ENCODE data around the gene AZU1.
"Not testable (repeated sequence)": the region's sequence is repeated elsewhere in the genome, so short reads cannot be mapped to it uniquely, and the experiment has no call there.

Gene AZU1

DNA sequence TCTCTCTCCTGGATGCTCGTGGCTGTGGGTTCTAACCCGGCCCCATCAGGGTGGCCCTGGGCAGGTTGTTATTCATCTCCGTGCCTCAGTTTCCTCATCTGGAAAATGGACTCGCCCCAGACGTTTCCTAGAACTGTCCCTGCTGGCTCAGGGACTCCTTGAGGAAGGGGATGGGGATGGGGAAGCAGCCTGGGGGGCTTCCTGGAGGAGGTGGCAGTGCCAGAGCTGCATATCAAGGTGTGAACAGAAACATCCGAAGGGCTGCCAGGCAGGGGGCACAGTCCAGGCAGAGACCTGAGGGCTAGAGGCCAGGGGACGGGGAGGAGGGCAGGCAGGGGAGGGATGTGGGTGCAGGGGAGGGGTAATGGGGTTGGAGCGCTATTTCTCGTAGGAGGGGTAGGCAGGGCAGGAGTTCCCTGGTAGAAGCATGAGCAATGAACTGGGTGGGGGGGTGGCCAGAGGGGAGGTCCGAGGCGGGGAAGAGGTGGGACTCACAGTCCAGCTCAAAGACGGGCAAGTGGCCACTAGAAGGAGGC is 20.8 kb downstream of the AZU1 start:
- H3K36me3 ChIP-seq (ENCODE audit: control insufficient read depth, insufficient read depth, low read length) = no peaks in the 10 kb centered on the region
- H3K27ac ChIP-seq (ENCODE audit: insufficient read depth, low read depth, low read length, poor library complexity, severe bottlenecking) = no peak overlapping the region
- H3K4me1 ChIP-seq (ENCODE audit: control insufficient read depth, insufficient read depth, low read length) = no peaks in the 10 kb centered on the region
- H3K27me3 ChIP-seq (ENCODE audit: control insufficient read depth, insufficient read depth, low read length, poor library complexity, severe bottlenecking) = peaks cover 17% of the 10 kb centered on the region
- no peak overlapping the region for H3K4me3 ChIP-seq (ENCODE audit: insufficient read depth, low read depth, low read length)
- no peaks in the 10 kb centered on the region for H3K9me3 ChIP-seq (ENCODE audit: control insufficient read depth, low read length)
- WGBS, 2 experiments = 69 to 75% methylated on average over 12 of the region's 12 CpGs

DNA sequence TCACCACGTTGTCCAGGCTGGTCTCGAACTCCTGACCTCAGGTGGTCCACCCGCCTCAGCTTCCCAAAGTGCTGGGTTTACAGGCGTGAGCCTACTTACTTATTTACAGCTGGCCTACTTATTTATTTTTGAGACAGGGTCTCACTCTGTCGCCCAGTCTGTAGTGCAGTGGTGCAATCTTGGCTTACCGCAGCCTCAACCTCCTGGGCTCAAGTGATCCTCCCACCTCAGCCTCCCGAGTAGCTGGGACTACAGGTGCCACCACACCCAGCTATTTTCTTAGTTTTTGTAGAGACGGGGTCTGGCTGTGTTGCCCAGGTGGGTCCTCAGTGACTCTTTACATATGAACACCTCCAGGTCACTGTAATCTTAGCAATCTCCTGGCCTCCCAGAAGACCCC is 21.6 kb downstream of the AZU1 start:
- not testable (repeated sequence) for H3K27ac ChIP-seq (ENCODE audit: insufficient read depth, low read depth, low read length, poor library complexity, severe bottlenecking); H3K4me1 ChIP-seq (ENCODE audit: control insufficient read depth, insufficient read depth, low read length); H3K36me3 ChIP-seq (ENCODE audit: control insufficient read depth, insufficient read depth, low read length); H3K9me3 ChIP-seq (ENCODE audit: control insufficient read depth, low read length); H3K27me3 ChIP-seq (ENCODE audit: control insufficient read depth, insufficient read depth, low read length, poor library complexity, severe bottlenecking); H3K4me3 ChIP-seq (ENCODE audit: insufficient read depth, low read depth, low read length)
- 84 to 91% methylated on average over 8 of the region's 8 CpGs for WGBS, 2 experiments

DNA sequence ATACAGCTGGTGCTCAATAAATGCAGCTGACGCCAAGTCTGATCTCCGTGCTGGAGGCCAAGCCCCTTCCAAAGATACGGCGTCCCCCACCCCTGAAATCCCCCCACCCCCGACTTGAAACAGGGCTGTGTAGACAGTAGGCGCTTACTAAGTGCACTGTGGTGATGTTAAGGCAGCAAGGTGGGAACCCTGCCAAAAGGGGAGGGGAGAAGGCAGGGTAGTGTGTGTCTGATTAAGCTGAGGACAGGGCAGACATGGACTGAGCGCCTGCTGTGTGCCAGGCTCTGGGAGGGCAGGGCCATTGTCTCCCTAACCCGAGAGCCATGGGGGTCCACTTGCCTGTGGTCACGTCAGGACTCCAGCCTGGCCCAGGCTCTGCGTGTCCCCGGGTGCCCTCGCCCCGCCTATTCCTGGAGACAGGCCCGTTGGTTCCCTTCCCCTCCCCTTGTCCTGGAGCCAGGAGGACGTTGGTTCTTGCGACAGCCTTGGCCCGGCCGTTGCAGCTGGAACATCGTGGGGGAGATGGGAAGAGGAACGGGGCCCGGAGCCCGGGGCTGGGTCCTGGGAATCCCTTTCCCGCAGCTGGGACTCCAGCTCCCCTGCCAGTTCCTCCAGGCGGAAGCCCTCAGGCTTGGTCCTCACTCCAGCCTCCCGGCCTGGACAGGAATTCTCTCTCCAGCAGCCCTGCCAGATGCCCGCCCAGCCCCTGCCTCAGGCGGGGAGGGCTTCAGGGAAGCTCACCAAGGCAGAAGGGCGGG is 22.8 kb downstream of the AZU1 start:
- Histone ChIP-seq H3K27me3 (ENCODE audit: control insufficient read depth, insufficient read depth, low read length, poor library complexity, severe bottlenecking) (peaks cover 4% of the 10 kb centered on the region), H3K27ac (ENCODE audit: insufficient read depth, low read depth, low read length, poor library complexity, severe bottlenecking) (peak overlapping the region; percentile 26), H3K4me1 (ENCODE audit: control insufficient read depth, insufficient read depth, low read length) (no peaks in the 10 kb centered on the region), H3K4me3 (ENCODE audit: insufficient read depth, low read depth, low read length) (no peak overlapping the region), H3K36me3 (ENCODE audit: control insufficient read depth, insufficient read depth, low read length) (no peaks in the 10 kb centered on the region), H3K9me3 (ENCODE audit: control insufficient read depth, low read length) (no peaks in the 10 kb centered on the region)
- 45 to 47% methylated on average over 28 of the region's 28 CpGs for WGBS, 2 experiments

DNA sequence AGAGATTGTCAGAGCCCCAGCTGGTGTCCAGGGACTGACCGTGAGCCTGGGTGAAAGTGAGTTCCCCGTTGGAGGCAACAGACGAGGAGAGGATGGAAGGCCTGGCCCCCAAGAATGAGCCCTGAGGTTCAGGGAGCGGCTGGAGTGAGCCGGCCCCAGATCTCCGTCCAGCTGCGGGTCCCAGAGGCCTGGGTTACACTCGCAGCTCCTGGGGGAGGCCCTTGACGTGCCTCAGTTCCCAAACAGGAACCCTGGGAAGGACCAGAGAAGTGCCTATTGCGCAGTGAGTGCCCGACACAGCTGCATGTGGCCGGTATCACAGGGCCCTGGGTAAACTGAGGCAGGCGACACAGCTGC is 23.3 kb downstream of the AZU1 start:
- H3K4me1 ChIP-seq (ENCODE audit: control insufficient read depth, insufficient read depth, low read length) = no peaks in the 10 kb centered on the region
- H3K4me3 ChIP-seq (ENCODE audit: insufficient read depth, low read depth, low read length) = no peak overlapping the region
- H3K36me3 ChIP-seq (ENCODE audit: control insufficient read depth, insufficient read depth, low read length) = no peaks in the 10 kb centered on the region
- H3K9me3 ChIP-seq (ENCODE audit: control insufficient read depth, low read length) = no peaks in the 10 kb centered on the region
- H3K27me3 ChIP-seq (ENCODE audit: control insufficient read depth, insufficient read depth, low read length, poor library complexity, severe bottlenecking) = peaks cover 4% of the 10 kb centered on the region
- 80 to 81% methylated on average over 13 of the region's 13 CpGs for WGBS, 2 experiments
- H3K27ac ChIP-seq (ENCODE audit: insufficient read depth, low read depth, low read length, poor library complexity, severe bottlenecking) = peak overlapping the region; percentile 26

DNA sequence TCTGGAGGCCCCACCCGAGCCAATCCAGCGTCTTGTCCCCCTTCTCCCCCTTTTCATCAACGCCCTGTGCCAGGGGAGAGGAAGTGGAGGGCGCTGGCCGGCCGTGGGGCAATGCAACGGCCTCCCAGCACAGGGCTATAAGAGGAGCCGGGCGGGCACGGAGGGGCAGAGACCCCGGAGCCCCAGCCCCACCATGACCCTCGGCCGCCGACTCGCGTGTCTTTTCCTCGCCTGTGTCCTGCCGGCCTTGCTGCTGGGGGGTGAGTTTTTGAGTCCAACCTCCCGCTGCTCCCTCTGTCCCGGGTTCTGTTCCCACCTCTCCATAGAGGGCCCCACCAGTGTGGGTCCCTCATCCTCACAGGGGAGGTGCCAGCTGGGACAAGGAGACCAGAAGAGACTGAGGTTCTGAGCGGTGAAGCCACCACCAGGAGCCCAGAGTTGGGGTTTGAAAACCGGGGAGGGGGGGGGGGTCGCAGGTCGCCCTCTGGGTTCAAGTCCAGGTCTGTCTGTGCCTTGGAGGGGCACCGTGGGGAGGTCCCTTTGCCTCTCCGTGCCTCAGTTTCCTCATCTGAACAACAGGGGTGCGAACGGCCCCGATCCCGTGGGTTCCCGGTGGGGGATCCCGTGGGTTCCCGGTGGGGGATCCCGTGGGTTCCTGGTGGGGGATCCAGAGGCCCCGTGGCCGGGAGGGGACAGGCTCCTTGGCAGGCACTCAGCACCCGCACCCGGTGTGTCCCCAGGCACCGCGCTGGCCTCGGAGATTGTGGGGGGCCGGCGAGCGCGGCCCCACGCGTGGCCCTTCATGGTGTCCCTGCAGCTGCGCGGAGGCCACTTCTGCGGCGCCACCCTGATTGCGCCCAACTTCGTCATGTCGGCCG is 24.7 kb downstream of the AZU1 start, which contains the start of gene ELANE:
Gene ELANE, plus strand, starts transcription at position 168 of the 878 bp plus-strand sequence. Its CDS starts 26 bp downstream, at position 194.
- Histone ChIP-seq H3K27me3 (ENCODE audit: control insufficient read depth, insufficient read depth, low read length, poor library complexity, severe bottlenecking) (peaks cover 4% of the 10 kb centered on the region), H3K36me3 (ENCODE audit: control insufficient read depth, insufficient read depth, low read length) (no peaks in the 10 kb centered on the region), H3K27ac (ENCODE audit: insufficient read depth, low read depth, low read length, poor library complexity, severe bottlenecking) (no peak within 1 kb of the TSS), H3K4me1 (ENCODE audit: control insufficient read depth, insufficient read depth, low read length) (no peaks in the 10 kb centered on the region), H3K4me3 (ENCODE audit: insufficient read depth, low read depth, low read length) (no peak within 1 kb of the TSS), H3K9me3 (ENCODE audit: control insufficient read depth, low read length) (no peaks in the 10 kb centered on the region)
- 89 to 91% methylated on average over 55 of the region's 55 CpGs for WGBS, 2 experiments

DNA sequence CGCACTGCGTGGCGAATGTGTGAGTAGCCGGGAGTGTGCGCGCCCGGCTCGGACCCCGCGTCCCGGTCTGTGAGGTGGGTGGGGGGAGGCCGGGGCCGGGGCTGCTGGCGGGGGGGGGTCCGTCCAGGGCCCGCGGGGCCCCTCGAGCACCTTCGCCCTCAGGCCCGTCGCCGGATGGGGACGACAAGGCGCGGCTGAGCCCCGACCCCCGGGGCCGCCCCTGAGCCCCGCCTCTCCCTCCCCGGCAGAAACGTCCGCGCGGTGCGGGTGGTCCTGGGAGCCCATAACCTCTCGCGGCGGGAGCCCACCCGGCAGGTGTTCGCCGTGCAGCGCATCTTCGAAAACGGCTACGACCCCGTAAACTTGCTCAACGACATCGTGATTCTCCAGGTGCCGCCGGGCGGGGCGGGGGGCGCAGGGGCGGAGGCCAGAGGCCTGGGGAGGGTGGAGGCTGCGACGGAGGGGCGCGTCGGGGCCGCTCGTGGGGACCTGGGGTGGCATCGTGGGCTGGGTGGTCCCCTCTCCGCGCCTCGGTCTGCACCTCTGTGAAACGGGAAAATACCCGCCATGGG is 25.5 kb downstream of the AZU1 start:
- H3K4me3 ChIP-seq (ENCODE audit: insufficient read depth, low read depth, low read length) = no peak overlapping the region
- H3K27me3 ChIP-seq (ENCODE audit: control insufficient read depth, insufficient read depth, low read length, poor library complexity, severe bottlenecking) = peaks cover 4% of the 10 kb centered on the region
- H3K9me3 ChIP-seq (ENCODE audit: control insufficient read depth, low read length) = no peaks in the 10 kb centered on the region
- WGBS, 2 experiments = 92 to 93% methylated on average over 67 of the region's 67 CpGs
- no peaks in the 10 kb centered on the region for H3K36me3 ChIP-seq (ENCODE audit: control insufficient read depth, insufficient read depth, low read length)
- H3K4me1 ChIP-seq (ENCODE audit: control insufficient read depth, insufficient read depth, low read length) = no peaks in the 10 kb centered on the region
- no peak overlapping the region for H3K27ac ChIP-seq (ENCODE audit: insufficient read depth, low read depth, low read length, poor library complexity, severe bottlenecking)

DNA sequence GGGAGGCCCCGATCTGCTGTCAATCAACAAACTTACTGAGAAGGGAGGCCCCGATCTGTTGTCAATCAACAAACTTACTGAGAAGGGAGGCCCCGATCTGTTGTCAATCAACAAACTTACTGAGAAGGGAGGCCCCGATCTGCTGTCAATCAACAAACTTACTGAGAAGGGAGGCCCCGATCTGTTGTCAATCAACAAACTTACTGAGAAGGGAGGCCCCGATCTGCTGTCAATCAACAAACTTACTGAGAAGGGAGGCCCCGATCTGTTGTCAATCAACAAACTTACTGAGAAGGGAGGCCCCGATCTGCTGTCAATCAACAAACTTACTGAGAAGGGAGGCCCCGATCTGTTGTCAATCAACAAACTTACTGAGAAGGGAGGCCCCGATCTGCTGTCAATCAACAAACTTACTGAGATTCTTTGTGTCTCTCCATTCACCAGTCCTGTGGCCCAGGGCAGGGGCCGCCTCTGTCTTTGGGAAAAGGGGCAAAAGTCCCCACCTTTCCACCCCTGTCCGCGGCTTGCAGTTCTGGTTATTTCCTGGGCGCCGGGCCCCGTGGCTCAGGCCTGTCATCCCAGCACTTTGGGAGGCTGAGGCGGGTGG is 26.1 kb downstream of the AZU1 start:
- not testable (repeated sequence) for H3K36me3 ChIP-seq (ENCODE audit: control insufficient read depth, insufficient read depth, low read length); H3K27me3 ChIP-seq (ENCODE audit: control insufficient read depth, insufficient read depth, low read length, poor library complexity, severe bottlenecking); H3K4me1 ChIP-seq (ENCODE audit: control insufficient read depth, insufficient read depth, low read length); H3K9me3 ChIP-seq (ENCODE audit: control insufficient read depth, low read length); H3K27ac ChIP-seq (ENCODE audit: insufficient read depth, low read depth, low read length, poor library complexity, severe bottlenecking); H3K4me3 ChIP-seq (ENCODE audit: insufficient read depth, low read depth, low read length)
- 86 to 94% methylated on average over 11 of the region's 17 CpGs for WGBS, 2 experiments

DNA sequence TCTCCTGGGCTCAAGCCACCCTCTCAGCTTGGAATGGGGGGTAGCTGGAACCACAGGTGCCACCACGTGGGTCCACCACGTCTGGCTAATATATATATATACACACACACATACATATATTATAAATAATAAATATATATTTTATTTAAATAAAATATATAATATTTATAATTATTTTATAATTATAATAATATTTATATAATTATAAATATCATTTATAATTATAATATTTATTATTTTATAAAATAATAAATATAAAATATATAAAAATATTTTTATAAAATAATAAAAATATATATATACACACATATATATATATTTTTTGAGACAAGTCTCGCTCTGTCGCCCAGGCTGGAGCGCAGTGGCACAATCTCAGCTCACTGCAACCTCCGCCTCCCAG is 26.9 kb downstream of the AZU1 start:
- H3K36me3 ChIP-seq (ENCODE audit: control insufficient read depth, insufficient read depth, low read length) = no peaks in the 10 kb centered on the region
- H3K27ac ChIP-seq (ENCODE audit: insufficient read depth, low read depth, low read length, poor library complexity, severe bottlenecking) = no peak overlapping the region
- H3K27me3 ChIP-seq (ENCODE audit: control insufficient read depth, insufficient read depth, low read length, poor library complexity, severe bottlenecking) = peaks cover 10% of the 10 kb centered on the region
- 97 to 100% methylated on average over 4 of the region's 6 CpGs for WGBS, 2 experiments
- no peak overlapping the region for H3K4me3 ChIP-seq (ENCODE audit: insufficient read depth, low read depth, low read length)
- no peaks in the 10 kb centered on the region for H3K9me3 ChIP-seq (ENCODE audit: control insufficient read depth, low read length)
- no peaks in the 10 kb centered on the region for H3K4me1 ChIP-seq (ENCODE audit: control insufficient read depth, insufficient read depth, low read length)

DNA sequence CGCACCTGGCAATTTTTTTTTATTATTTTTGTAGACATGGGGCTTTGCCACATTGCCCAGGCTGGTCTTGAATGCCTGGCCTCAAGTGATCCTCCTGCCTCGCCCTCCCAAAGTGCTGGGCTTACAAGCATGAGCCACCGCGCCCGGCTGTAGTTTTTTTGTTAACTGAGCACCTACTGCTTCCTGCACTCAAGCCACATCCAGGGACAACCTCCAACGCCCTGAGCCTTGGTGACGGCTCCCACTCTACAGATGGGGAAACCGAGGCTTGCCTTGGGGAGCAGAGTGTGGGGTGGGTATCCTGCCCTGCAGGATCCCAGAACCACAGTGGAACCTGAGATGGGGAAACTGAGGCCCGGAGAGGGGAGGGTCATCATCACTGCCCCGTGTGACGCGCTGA is 27.5 kb downstream of the AZU1 start:
- Histone ChIP-seq H3K27me3 (ENCODE audit: control insufficient read depth, insufficient read depth, low read length, poor library complexity, severe bottlenecking) (peaks cover 16% of the 10 kb centered on the region), H3K9me3 (ENCODE audit: control insufficient read depth, low read length) (no peaks in the 10 kb centered on the region), H3K27ac (ENCODE audit: insufficient read depth, low read depth, low read length, poor library complexity, severe bottlenecking) (no peak overlapping the region), H3K4me3 (ENCODE audit: insufficient read depth, low read depth, low read length) (no peak overlapping the region), H3K4me1 (ENCODE audit: control insufficient read depth, insufficient read depth, low read length) (no peaks in the 10 kb centered on the region), H3K36me3 (ENCODE audit: control insufficient read depth, insufficient read depth, low read length) (no peaks in the 10 kb centered on the region)
- WGBS, 2 experiments = 89% methylated on average over 12 of the region's 12 CpGs
